HepG2 (cell line): ENCODE results near the gene BCAS3. TPM values are rescaled to one million over a fixed set of nuclear protein-coding genes. Genes with fewer than 3 reads are reported as not detected.
A peak's percentile ranks its signal among the peaks of the same experiment; 100 is the strongest.

Experiments
- CEBPB ChIP-seq: IDR thresholded peaks from 2 replicates; pipeline ENCODE4 v1.6.1; 2011; ENCODE audit warnings: low read depth, low read length, improper control_type of control experiment, borderline replicate concordance
- FLYWCH1 ChIP-seq: sonication (generic); formaldehyde crosslinking; IDR thresholded peaks from 2 replicates; pipeline ENCODE4 v1.8.1; 2023; ENCODE audit warnings: mild to moderate bottlenecking, missing genetic modification reagents
- FOXK2 ChIP-seq: fragments of 450-650 bp; IDR thresholded peaks from 2 replicates; pipeline ENCODE4 v1.6.1; 2016
- GLI4 ChIP-seq: sonication (generic); formaldehyde crosslinking; IDR thresholded peaks from 2 replicates; pipeline ENCODE4 v1.5.1; 2020; ENCODE audit warnings: missing genetic modification reagents, mild to moderate bottlenecking, moderate library complexity, borderline replicate concordance
- HNF4A ChIP-seq: sonication (generic); formaldehyde crosslinking; IDR thresholded peaks from 2 replicates; pipeline ENCODE4 v1.4.0; 2020; ENCODE audit warnings: missing genetic modification reagents
- KAT2B ChIP-seq: fragments of 150-350 bp; IDR thresholded peaks from 2 replicates; pipeline ENCODE4 v1.6.1; 2014; ENCODE audit warnings: low read depth, low read length, borderline replicate concordance
- PHF5A ChIP-seq: IDR thresholded peaks from one replicate; pipeline ENCODE4 v1.6.1; 2018; ENCODE audit warnings: low read depth, missing genetic modification reagents; ENCODE audit not compliant: unreplicated experiment
- TOPORS ChIP-seq: sonication (generic); formaldehyde crosslinking; IDR thresholded peaks from 2 replicates; pipeline ENCODE4 v1.8.0; 2023; ENCODE audit warnings: mild to moderate bottlenecking, missing genetic modification reagents
- USF2 ChIP-seq, 2 experiments: sonication (generic) in 1 of 2; formaldehyde crosslinking in 1 of 2; IDR thresholded peaks; 2 replicates each; pipeline versions ENCODE4 v1.5.1 to v1.6.1; 2011 to 2020; ENCODE audit warnings: borderline replicate concordance in 1 of 2, low read depth in 1 of 2, low read length in 1 of 2, mild to moderate bottlenecking in 1 of 2, missing genetic modification reagents in 1 of 2, moderate library complexity in 1 of 2
- ZNF407 ChIP-seq: sonication (generic); formaldehyde crosslinking; IDR thresholded peaks from one replicate; pipeline ENCODE4 v1.5.1; 2020; ENCODE audit warnings: mild to moderate bottlenecking, missing genetic modification reagents; ENCODE audit errors: not compliant biosample characterization
- ZNF512B ChIP-seq: sonication (generic); formaldehyde crosslinking; IDR thresholded peaks from 2 replicates; pipeline ENCODE4 v1.5.1; 2020; ENCODE audit warnings: missing genetic modification reagents, mild to moderate bottlenecking, borderline replicate concordance
- ZNF550 ChIP-seq: sonication (generic); formaldehyde crosslinking; IDR thresholded peaks from 2 replicates; pipeline ENCODE4 v1.4.0; 2020; ENCODE audit warnings: mild to moderate bottlenecking, missing genetic modification reagents, borderline replicate concordance
- ZNF557 ChIP-seq: sonication (generic); formaldehyde crosslinking; IDR thresholded peaks from 2 replicates; pipeline ENCODE4 v1.4.0; 2020; ENCODE audit warnings: missing genetic modification reagents
- ZSCAN25 ChIP-seq: sonication (generic); formaldehyde crosslinking; IDR thresholded peaks from 2 replicates; pipeline ENCODE4 v1.8.0; 2022; ENCODE audit warnings: mild to moderate bottlenecking, missing genetic modification reagents
- polyA plus RNA-seq, 8 experiments: library from polyadenylated mRNA; depleted of rRNA in 3 of 8; stranded (reverse) in 7 of 8; unstranded in 1 of 8; fragments of >200 nt; fragmentation: Illumina TruSeq in 4 of 8; extraction: Trizol in 4 of 8; gene quantifications; 2 replicates each; pipeline versions ENCODE4 v1.2.1 to v1.2.3, GENCODE V29; 2011 to 2016; ENCODE audit warnings: low read depth in 4 of 8, missing spikeins in 1 of 8, mixed read lengths in 1 of 8; ENCODE audit not compliant: insufficient read depth in 1 of 8
- total RNA-seq, 5 experiments: library from RNA; depleted of rRNA; stranded (reverse); fragments of >200 nt; fragmentation: Illumina TruSeq; extraction: Trizol; gene quantifications; 2 replicates each; pipeline ENCODE4 v1.2.3, GENCODE V29; 2016; ENCODE audit warnings: low read depth in 1 of 5

BCAS3 gene
- total and polyA plus RNA-seq, 2 of the 13 experiments (the other 11 are each of a cell fraction or from before 2014, with no cell fraction given): 10.7 to 11.2 TPM

DNA sequence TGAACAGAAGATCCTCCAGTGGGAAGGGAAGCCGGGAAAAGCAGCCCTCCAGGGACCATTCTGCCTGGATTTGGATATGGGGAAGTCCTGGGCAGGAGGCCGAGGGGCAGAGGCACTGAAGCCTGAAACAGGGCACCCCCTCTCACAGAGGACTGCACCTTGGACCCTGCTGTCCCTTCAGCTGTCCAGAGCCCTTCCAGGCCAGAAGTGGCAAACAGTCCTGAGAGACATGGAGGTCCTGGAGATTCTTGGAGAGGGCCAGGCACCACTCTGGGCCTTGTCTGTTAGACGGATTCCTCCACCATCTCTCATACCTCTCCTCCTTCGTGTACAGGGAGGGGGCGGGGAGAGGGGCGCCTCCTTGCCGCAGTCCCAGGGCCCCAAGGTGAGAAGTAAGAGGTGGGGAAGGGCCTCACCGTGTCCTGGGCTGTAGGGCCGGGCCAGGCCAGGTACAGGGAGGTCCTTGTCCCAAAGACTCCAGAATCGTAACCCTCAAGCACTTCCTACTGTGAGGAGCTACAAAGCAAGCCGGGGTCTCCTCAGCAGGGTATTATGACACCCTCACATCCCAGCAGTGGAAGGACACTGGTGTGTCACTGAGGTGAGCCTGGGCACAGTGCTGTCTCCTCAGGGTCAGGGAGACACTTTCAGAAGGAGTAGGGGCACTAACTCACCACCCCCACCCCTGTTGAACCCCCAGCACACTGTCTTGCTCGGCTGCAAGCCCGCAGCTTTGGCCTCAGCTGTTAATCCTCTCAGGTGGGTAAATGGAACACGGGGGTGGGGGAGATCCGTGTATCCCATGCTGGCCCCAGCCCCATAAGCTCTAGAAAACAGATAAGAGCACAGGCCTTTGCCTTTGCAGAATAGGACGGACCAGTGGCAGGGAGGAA is 705.4 kb downstream of the BCAS3 start (continued):
- TF ChIP-seq ZNF512B (CRISPR knock-in tag) (no peak), FOXK2 (no peak), HNF4A (CRISPR knock-in tag) (peak; percentile 79), KAT2B (no peak), GLI4 (no peak), PHF5A (CRISPR knock-in tag) (no peak), CEBPB (no peak), TOPORS (CRISPR knock-in tag) (no peak), ZNF407 (CRISPR knock-in tag) (peak; percentile 38), ZNF557 (CRISPR knock-in tag) (no peak), USF2 (IDR thresholded peaks at IDR 0.05; ENCODE audit: low read depth, low read length) (no peak), USF2 (CRISPR knock-in tag; IDR thresholded peaks at IDR 0.05; ENCODE audit: borderline replicate concordance) (no peak), ZNF550 (no peak), FLYWCH1 (0 out of 2 replicates have a peak, but pooled peaks have one; percentile 71), ZSCAN25 (CRISPR knock-in tag) (0 out of 2 replicates have a peak, but pooled peaks have one; percentile 34)
